ENCODE data around the gene DAGLA. TPM values are rescaled to one million over a fixed set of nuclear protein-coding genes. Genes with fewer than 3 reads are reported as not detected.
A peak's percentile ranks its signal among the peaks of the same experiment; 100 is the strongest.

DAGLA gene
- total and polyA plus RNA-seq, 2 of the 13 experiments (the other 11 are each of a cell fraction or from before 2014, with no cell fraction given), result 2.6 to 3.9 TPM

GRCh38 chr11:61666684-61667297 is 13.4 kb upstream of the DAGLA start (continued):
- TF ChIP-seq ZNF335 (CRISPR knock-in tag; IDR thresholded peaks at IDR 0.05) (no peak), RFXAP (CRISPR knock-in tag; IDR thresholded peaks at IDR 0.05; ENCODE audit: borderline replicate concordance) (no peak), SALL1 (CRISPR knock-in tag; IDR thresholded peaks at IDR 0.05) (peak; percentile 53; the same call in 1 of the 2 replicates), ZNF616 (CRISPR knock-in tag; IDR thresholded peaks at IDR 0.05; ENCODE audit: low read depth) (no peak), ZNF574 (CRISPR knock-in tag; IDR thresholded peaks at IDR 0.05) (peak; percentile 18; the same call in 1 of the 2 replicates), HNRNPH1 (optimal IDR thresholded peaks at IDR 0.05; ENCODE audit: low read depth, low read length) (no peak), ZBTB10 (CRISPR knock-in tag; IDR thresholded peaks at IDR 0.05; ENCODE audit: borderline replicate concordance) (peak; percentile 48; the same call in 1 of the 2 replicates), SOX5 (CRISPR knock-in tag; IDR thresholded peaks at IDR 0.05; ENCODE audit: borderline replicate concordance) (no peak), CSRNP2 (CRISPR knock-in tag; conservative IDR thresholded peaks at IDR 0.05; ENCODE audit: low read depth) (no peak), ZSCAN25 (CRISPR knock-in tag; IDR thresholded peaks at IDR 0.05) (no peak), ZNF766 (CRISPR knock-in tag; IDR thresholded peaks at IDR 0.05; ENCODE audit: borderline replicate concordance) (peak; percentile 54; the same call in 1 of the 2 replicates), SMC3 (IDR thresholded peaks at IDR 0.05; ENCODE audit: low read length) (no peak), ZSCAN22 (CRISPR knock-in tag; IDR thresholded peaks at IDR 0.05) (no peak), RAD51 (IDR thresholded peaks at IDR 0.05; ENCODE audit: borderline replicate concordance) (no peak), MTA1 (CRISPR knock-in tag; IDR thresholded peaks at IDR 0.05; ENCODE audit: borderline replicate concordance) (0 out of 2 replicates have a peak, but pooled peaks have one; percentile 24), ZFP82 (CRISPR knock-in tag; IDR thresholded peaks at IDR 0.05; ENCODE audit: borderline replicate concordance) (no peak), HMG20A (CRISPR knock-in tag; IDR thresholded peaks at IDR 0.05; ENCODE audit: borderline replicate concordance) (peak; percentile 22; the same call in 1 of the 2 replicates), NCOA2 (CRISPR knock-in tag; IDR thresholded peaks at IDR 0.05) (peak; percentile 25; the same call in 1 of the 2 replicates), ZNF10 (CRISPR knock-in tag; IDR thresholded peaks at IDR 0.05; ENCODE audit: borderline replicate concordance, low read depth) (no peak), KDM1A (CRISPR knock-in tag; IDR thresholded peaks at IDR 0.05) (no peak), LBX2 (CRISPR knock-in tag; IDR thresholded peaks at IDR 0.05; ENCODE audit: borderline replicate concordance) (no peak), ZKSCAN1 (IDR thresholded peaks at IDR 0.05; ENCODE audit: low read length) (no peak), GTF2F1 (IDR thresholded peaks at IDR 0.05; ENCODE audit: low read length) (no peak)
